PC-3 (cell line): ENCODE measurements around the gene ECE1. TPM values are rescaled to one million over a fixed set of nuclear protein-coding genes. Genes with fewer than 3 reads are reported as not detected.

Source experiments
- ATAC-seq: fragments of 200-7000 bp; cut with Tn5 transposase; 2 replicates; pipeline ENCODE4 v1.9.1; 2020; ENCODE audit warnings: mild to moderate bottlenecking, moderate library complexity
- BruUV-seq: library from RNA; stranded (reverse); fragments of 400-500 nt; replicated peaks from 2 replicates; lab custom pipeline; 2021; lab: Mats Ljungman, UMichigan
- CTCF ChIA-PET: fragments of 300-600 bp; sonication (Branson Sonifier 250); formaldehyde crosslinking; loops from one replicate; lab custom pipeline; 2022; ENCODE audit warnings: antibody characterized with exemption; lab: Charles Lee
- POLR2A ChIA-PET: fragments of 300-600 bp; sonication (Branson Sonifier 250); formaldehyde crosslinking; loops from one replicate; lab custom pipeline; 2022; ENCODE audit warnings: antibody characterized with exemption; ENCODE audit not compliant: unreplicated experiment; lab: Charles Lee
- DNase-seq: peaks from one replicate; pipeline ENCODE4 v3.0.0-alpha.2; 2015
- H2AFZ ChIP-seq: fragments of 300-600 bp; sonication (generic); 2 replicates; pipeline ENCODE4 v1.6.0; 2016; ENCODE audit warnings: antibody characterized with exemption, low read length
- H3F3A ChIP-seq: fragments of 300-600 bp; sonication (generic); one replicate; pipeline ENCODE4 v1.6.0; 2017; ENCODE audit warnings: antibody characterized with exemption, low read length, control low read depth, mild to moderate bottlenecking; ENCODE audit not compliant: unreplicated experiment
- H3K27ac ChIP-seq: fragments of 300-600 bp; sonication (generic); 2 replicates; pipeline ENCODE4 v1.5.1; 2016; ENCODE audit warnings: mild to moderate bottlenecking, low read length
- H3K27me3 ChIP-seq: fragments of 300-600 bp; sonication (generic); 2 replicates; pipeline ENCODE4 v1.6.1; 2016; ENCODE audit warnings: low read length, mixed read lengths
- H3K36me3 ChIP-seq: fragments of 300-600 bp; sonication (generic); 2 replicates; pipeline ENCODE4 v1.6.1; 2016; ENCODE audit warnings: low read depth, mixed run types, low read length, mixed read lengths
- H3K4me1 ChIP-seq: fragments of 300-600 bp; sonication (generic); 2 replicates; pipeline ENCODE4 v1.5.1; 2016; ENCODE audit warnings: low read length; ENCODE audit not compliant: insufficient read depth
- H3K4me2 ChIP-seq: fragments of 300-600 bp; sonication (generic); 2 replicates; pipeline ENCODE4 v1.6.0; 2016; ENCODE audit warnings: low read length
- H3K4me3 ChIP-seq: fragments of 300-600 bp; sonication (generic); 2 replicates; pipeline ENCODE4 v1.5.1; 2016; ENCODE audit warnings: mild to moderate bottlenecking, low read length, mixed read lengths
- H3K79me2 ChIP-seq: fragments of 300-600 bp; sonication (generic); 2 replicates; pipeline ENCODE4 v1.6.1; 2017; ENCODE audit warnings: low read length, mixed read lengths
- H3K9ac ChIP-seq: fragments of 300-600 bp; sonication (generic); 2 replicates; pipeline ENCODE4 v1.6.0; 2016; ENCODE audit warnings: mild to moderate bottlenecking, low read length
- H3K9me2 ChIP-seq: fragments of 300-600 bp; sonication (generic); replicated peaks from 2 replicates; pipeline ENCODE4 v1.6.1; 2016; ENCODE audit warnings: mixed run types, low read length, mixed read lengths
- H3K9me3 ChIP-seq: fragments of 300-600 bp; sonication (generic); 2 replicates; pipeline ENCODE4 v1.6.1; 2016; ENCODE audit warnings: low read length, mixed read lengths
- H4K20me1 ChIP-seq: fragments of 300-600 bp; sonication (generic); 2 replicates; pipeline ENCODE4 v1.6.1; 2016; ENCODE audit warnings: low read length, mixed read lengths
- CTCF ChIP-seq: fragments of 300-600 bp; sonication (generic); conservative IDR thresholded peaks from 2 replicates; pipeline ENCODE4 v1.5.1; 2017; ENCODE audit warnings: antibody characterized with exemption, low read depth, mild to moderate bottlenecking, low read length
- EZH2 ChIP-seq: fragments of 300-600 bp; sonication (generic); IDR thresholded peaks from one replicate; pipeline ENCODE4 v1.6.1; 2017; ENCODE audit warnings: antibody characterized with exemption, mild to moderate bottlenecking, low read length; ENCODE audit not compliant: unreplicated experiment
- EZH2phosphoT487 ChIP-seq: fragments of 300-600 bp; sonication (generic); IDR thresholded peaks from 2 replicates; pipeline ENCODE4 v1.6.1; 2018; ENCODE audit warnings: mild to moderate bottlenecking, antibody characterized with exemption, low read length, borderline replicate concordance
- intact Hi-C: fragments of 100-400 bp; cut with micrococcal nuclease; formaldehyde crosslinking; loops from 2 replicates; pipeline ENCODE4 v1.9.0; 2023
- total RNA-seq: library from RNA; depleted of rRNA; stranded (reverse); fragments of >200 nt; gene quantifications from 2 replicates; pipeline ENCODE4 v1.2.3, GENCODE V29; 2014

ECE1 gene
- total RNA-seq, 1 experiment from 2014 or later, result 86.8 TPM

GRCh38 chr1:21225065-21225464 lies 65.2 kb downstream of the ECE1 start:
- Histone ChIP-seq H3K4me3 (no peak overlapping the region), H3K79me2 (no peaks in the 10 kb centered on the region), H3K36me3 (peaks cover 29% of the 10 kb centered on the region), H3K9me2 (no peaks in the 10 kb centered on the region), H3K9me3 (no peaks in the 10 kb centered on the region), H3K27ac (no peak overlapping the region), H2AFZ (no peak overlapping the region), H3K4me2 (no peak overlapping the region), H3K4me1 (peaks cover 10% of the 10 kb centered on the region), H4K20me1 (no peaks in the 10 kb centered on the region), H3K9ac (no peak overlapping the region), H3F3A (no peaks in the 10 kb centered on the region), H3K27me3 (no peaks in the 10 kb centered on the region)
- POLR2A ChIA-PET, result no interaction called here
- BruUV-seq, result no TSS peak
- CTCF ChIA-PET, result no interaction called here
- intact Hi-C loops, result no loop called here
- ATAC-seq (no peak), DNase-seq (no peak)
- TF ChIP-seq CTCF, result no peak
- TF ChIP-seq EZH2phosphoT487, result no peak
- no peak for TF ChIP-seq EZH2

- Histone ChIP-seq H3K9me3 (no peaks in the 10 kb centered on the region), H3F3A (no peaks in the 10 kb centered on the region), H2AFZ (no peak overlapping the region), H3K9ac (no peak overlapping the region), H3K4me2 (no peak overlapping the region), H3K9me2 (no peaks in the 10 kb centered on the region), H3K4me3 (no peak overlapping the region), H4K20me1 (no peaks in the 10 kb centered on the region), H3K27me3 (no peaks in the 10 kb centered on the region), H3K79me2 (no peaks in the 10 kb centered on the region), H3K4me1 (no peaks in the 10 kb centered on the region), H3K36me3 (peaks cover 17% of the 10 kb centered on the region), H3K27ac (no peak overlapping the region)
- TF ChIP-seq EZH2phosphoT487 (no peak), CTCF (no peak)
- intact Hi-C loops, result no loop called here
- ChIA-PET POLR2A (no interaction called here), CTCF (no interaction called here)
- ATAC-seq (no peak), DNase-seq (no peak)
- BruUV-seq, result no TSS peak
These were observed 69.4 kb downstream of the ECE1 start for GRCh38 chr1:21220815-21221214.

- ChIA-PET POLR2A (no interaction called here), CTCF (no interaction called here)
- Histone ChIP-seq H3K27me3 (no peaks in the 10 kb centered on the region), H4K20me1 (no peaks in the 10 kb centered on the region), H2AFZ (no peak overlapping the region), H3K9me3 (no peaks in the 10 kb centered on the region), H3K9ac (no peak overlapping the region), H3K4me3 (no peak overlapping the region), H3K9me2 (no peaks in the 10 kb centered on the region), H3K27ac (no peak overlapping the region), H3F3A (no peaks in the 10 kb centered on the region), H3K79me2 (no peaks in the 10 kb centered on the region), H3K36me3 (peaks cover 17% of the 10 kb centered on the region), H3K4me2 (no peak overlapping the region), H3K4me1 (no peaks in the 10 kb centered on the region)
- intact Hi-C loops, result no loop called here
- no peak for TF ChIP-seq CTCF
- no peak for TF ChIP-seq EZH2
- no peak for TF ChIP-seq EZH2phosphoT487
- ATAC-seq, result no peak
- no peak for DNase-seq
- BruUV-seq, result no TSS peak
These were observed 70.6 kb downstream of the ECE1 start for GRCh38 chr1:21219674-21220073.
